Immature natural killer cell (primary cell): ENCODE results near the gene CLDN15. TPM values are rescaled to one million over a fixed set of nuclear protein-coding genes. Genes with fewer than 3 reads are reported as not detected.

ENCODE experiments used
- DNase-seq, 3 donors: peaks; one replicate each; pipeline ENCODE4 v3.0.0; 2022; ENCODE audit warnings: mixed read lengths in 1 of 3
- H3K27ac Mint-ChIP-seq, 6 donors: one replicate each; pipeline ENCODE4 v1.8.0; 2020; ENCODE audit warnings: mixed read lengths in 6 of 6, mild to moderate bottlenecking in 5 of 6, inconsistent platforms in 4 of 6, moderate library complexity in 3 of 6
- H3K27me3 Mint-ChIP-seq, 3 donors: one replicate each; pipeline ENCODE4 v1.8.0; 2020 to 2021; ENCODE audit warnings: low read depth in 3 of 3, mild to moderate bottlenecking in 3 of 3, mixed read lengths in 3 of 3, moderate library complexity in 3 of 3, inconsistent platforms in 1 of 3
- H3K36me3 Mint-ChIP-seq, 3 donors: one replicate each; pipeline ENCODE4 v1.8.0; 2020; ENCODE audit warnings: mixed read lengths in 3 of 3, inconsistent platforms in 2 of 3, mild to moderate bottlenecking in 2 of 3
- H3K4me1 Mint-ChIP-seq, 2 donors: one replicate each; pipeline ENCODE4 v1.8.0; 2020; ENCODE audit warnings: inconsistent platforms in 2 of 2, mild to moderate bottlenecking in 2 of 2, mixed read lengths in 2 of 2, moderate library complexity in 1 of 2
- H3K4me3 Mint-ChIP-seq, 5 donors: one replicate each; pipeline ENCODE4 v1.8.0; 2020; ENCODE audit warnings: mild to moderate bottlenecking in 5 of 5, mixed read lengths in 5 of 5, inconsistent platforms in 3 of 5, moderate library complexity in 3 of 5
- H3K9me3 Mint-ChIP-seq, 6 donors: one replicate each; pipeline ENCODE4 v1.8.0; 2020; ENCODE audit warnings: mild to moderate bottlenecking in 6 of 6, mixed read lengths in 6 of 6, inconsistent platforms in 4 of 6, moderate library complexity in 3 of 6
- polyA plus RNA-seq, 3 donors: library from polyadenylated mRNA; unstranded; fragments of 300-500 nt; fragmentation: Illumina TruSeq; gene quantifications; one replicate each; pipeline ENCODE4 v1.2.3, GENCODE V29; 2021

CLDN15 gene
- polyA plus RNA-seq, 3 donors from 2014 or later: 0.32 to 1.4 TPM; not detected in 1

- no peak overlapping the region for H3K4me3 Mint-ChIP-seq
- peaks cover 0 to 23% (median 8%) of the 10 kb centered on the region in 3 donors for H3K36me3 Mint-ChIP-seq
- DNase-seq: no peak
- H3K27me3 Mint-ChIP-seq: peaks cover 0 to 1% (median 0%) of the 10 kb centered on the region in 3 donors
- no peaks in the 10 kb centered on the region for H3K9me3 Mint-ChIP-seq
- peaks cover 2 to 3% of the 10 kb centered on the region in 2 donors for H3K4me1 Mint-ChIP-seq
- no peak overlapping the region for H3K27ac Mint-ChIP-seq
Measured at GRCh38 chr7:101225650-101226049, 12.0 kb downstream of the CLDN15 start.

- peaks cover 0 to 17% (median 3%) of the 10 kb centered on the region in 3 donors for H3K36me3 Mint-ChIP-seq
- DNase-seq: no peak
- no peaks in the 10 kb centered on the region for H3K9me3 Mint-ChIP-seq
- H3K4me3 Mint-ChIP-seq: no peak overlapping the region
- no peak overlapping the region for H3K27ac Mint-ChIP-seq
- H3K27me3 Mint-ChIP-seq: peaks cover 0 to 2% (median 0%) of the 10 kb centered on the region in 3 donors
- peaks cover 16 to 23% of the 10 kb centered on the region in 2 donors for H3K4me1 Mint-ChIP-seq
Measured at GRCh38 chr7:101223528-101223927, 14.1 kb downstream of the CLDN15 start.

DNA sequence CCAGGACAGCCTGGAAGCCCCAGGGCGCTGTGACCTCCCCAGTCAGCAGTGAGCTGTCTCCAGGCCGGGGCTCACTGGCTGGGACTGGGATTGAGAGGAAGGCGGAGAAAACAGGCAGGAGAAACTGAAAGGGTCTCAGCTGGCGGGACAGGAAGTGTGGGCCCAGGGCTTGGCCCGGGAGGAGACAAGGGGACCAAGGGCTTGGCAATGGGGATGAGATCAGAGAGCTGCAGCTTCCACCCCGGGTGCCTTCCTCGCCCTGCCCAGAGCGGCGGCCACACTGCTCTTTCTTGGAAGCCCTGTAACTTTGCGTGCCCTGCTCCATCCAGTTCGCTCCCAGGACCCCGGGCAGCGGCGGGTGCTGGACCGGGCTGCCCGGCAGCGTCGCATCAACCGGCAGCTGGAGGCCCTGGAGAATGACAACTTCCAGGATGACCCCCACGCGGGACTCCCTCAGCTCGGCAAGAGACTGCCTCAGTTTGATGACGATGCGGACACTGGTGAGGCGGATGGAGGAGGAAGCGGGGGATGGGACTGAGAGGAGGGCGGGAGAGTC is 15.2 kb downstream of the CLDN15 start:
- Mint-ChIP-seq H3K9me3 (no peaks in the 10 kb centered on the region), H3K4me3 (no peak overlapping the region), H3K36me3 (peaks cover 0 to 17% (median 3%) of the 10 kb centered on the region in 3 donors), H3K27ac (no peak overlapping the region), H3K27me3 (peaks cover 7 to 10% (median 8%) of the 10 kb centered on the region in 3 donors), H3K4me1 (peaks cover 26 to 33% of the 10 kb centered on the region in 2 donors)
- DNase-seq: no peak

GRCh38 chr7:101220295-101220694 is 17.3 kb downstream of the CLDN15 start:
- Mint-ChIP-seq H3K4me1 (peaks cover 39 to 44% of the 10 kb centered on the region in 2 donors), H3K4me3 (peak overlapping the region in 3 of 5 donors; percentile 29 to 59 (median 49)), H3K27ac (no peak overlapping the region), H3K9me3 (no peaks in the 10 kb centered on the region), H3K36me3 (peaks cover 0 to 14% (median 3%) of the 10 kb centered on the region in 3 donors), H3K27me3 (peaks cover 8 to 16% (median 10%) of the 10 kb centered on the region in 3 donors)
- no peak for DNase-seq

- Mint-ChIP-seq H3K4me3 (peak overlapping the region; percentile 90 to 98 (median 96)), H3K27ac (peak overlapping the region; percentile 86 to 98 (median 95)), H3K9me3 (no peaks in the 10 kb centered on the region), H3K27me3 (peaks cover 8 to 16% (median 12%) of the 10 kb centered on the region in 3 donors), H3K36me3 (no peaks in the 10 kb centered on the region), H3K4me1 (peaks cover 39 to 44% of the 10 kb centered on the region in 2 donors)
- DNase-seq: no peak
Measured at GRCh38 chr7:101218236-101219125, 19.1 kb downstream of the CLDN15 start.

GRCh38 chr7:101217388-101218235 is 20.0 kb downstream of the CLDN15 start, which contains the start of the genes PLOD3 and ZNHIT1:
Gene PLOD3, minus strand, starts transcription at chr7:101217581. Its CDS starts 307 bp downstream, at chr7:101217274.
Gene ZNHIT1, plus strand, starts transcription at chr7:101218165. Its CDS starts 31 bp downstream, at chr7:101218196.
- H3K9me3 Mint-ChIP-seq: no peaks in the 10 kb centered on the region
- H3K4me3 Mint-ChIP-seq: peak within 1 kb of the TSS; percentile 90 to 98 (median 96)
- peak within 1 kb of the TSS; percentile 86 to 98 (median 95) for H3K27ac Mint-ChIP-seq
- H3K4me1 Mint-ChIP-seq: peaks cover 39 to 44% of the 10 kb centered on the region in 2 donors
- DNase-seq: peak; percentile 97 to 98 (median 97)
- peaks cover 8 to 16% (median 12%) of the 10 kb centered on the region in 3 donors for H3K27me3 Mint-ChIP-seq
- no peaks in the 10 kb centered on the region for H3K36me3 Mint-ChIP-seq

GRCh38 chr7:101216860-101217387 is 20.7 kb downstream of the CLDN15 start:
- Mint-ChIP-seq H3K4me1 (peaks cover 39 to 44% of the 10 kb centered on the region in 2 donors), H3K27me3 (peaks cover 8 to 16% (median 12%) of the 10 kb centered on the region in 3 donors), H3K9me3 (no peaks in the 10 kb centered on the region), H3K36me3 (no peaks in the 10 kb centered on the region), H3K4me3 (peak overlapping the region; percentile 90 to 98 (median 96)), H3K27ac (peak overlapping the region in 5 of 6 donors; percentile 88 to 95 (median 95))
- peak in 1 of 3 donors; percentile 7 for DNase-seq

- no peaks in the 10 kb centered on the region for H3K36me3 Mint-ChIP-seq
- H3K9me3 Mint-ChIP-seq: no peaks in the 10 kb centered on the region
- peak overlapping the region; percentile 89 to 98 (median 94) for H3K4me3 Mint-ChIP-seq
- DNase-seq: peak in 2 of 3 donors; percentile 12 to 23
- H3K27me3 Mint-ChIP-seq: peaks cover 8 to 16% (median 12%) of the 10 kb centered on the region in 3 donors
- H3K27ac Mint-ChIP-seq: peak overlapping the region; percentile 0 to 89 (median 86)
- peaks cover 39 to 44% of the 10 kb centered on the region in 2 donors for H3K4me1 Mint-ChIP-seq
Measured at GRCh38 chr7:101216001-101216859, 21.4 kb downstream of the CLDN15 start.

GRCh38 chr7:101212014-101212413 is 25.6 kb downstream of the CLDN15 start:
- H3K4me3 Mint-ChIP-seq: no peak overlapping the region
- peaks cover 11 to 16% of the 10 kb centered on the region in 2 donors for H3K4me1 Mint-ChIP-seq
- H3K27ac Mint-ChIP-seq: no peak overlapping the region
- H3K27me3 Mint-ChIP-seq: peaks cover 0 to 6% (median 4%) of the 10 kb centered on the region in 3 donors
- peaks cover 5 to 14% (median 6%) of the 10 kb centered on the region in 3 donors for H3K36me3 Mint-ChIP-seq
- no peak for DNase-seq
- H3K9me3 Mint-ChIP-seq: no peaks in the 10 kb centered on the region

DNA sequence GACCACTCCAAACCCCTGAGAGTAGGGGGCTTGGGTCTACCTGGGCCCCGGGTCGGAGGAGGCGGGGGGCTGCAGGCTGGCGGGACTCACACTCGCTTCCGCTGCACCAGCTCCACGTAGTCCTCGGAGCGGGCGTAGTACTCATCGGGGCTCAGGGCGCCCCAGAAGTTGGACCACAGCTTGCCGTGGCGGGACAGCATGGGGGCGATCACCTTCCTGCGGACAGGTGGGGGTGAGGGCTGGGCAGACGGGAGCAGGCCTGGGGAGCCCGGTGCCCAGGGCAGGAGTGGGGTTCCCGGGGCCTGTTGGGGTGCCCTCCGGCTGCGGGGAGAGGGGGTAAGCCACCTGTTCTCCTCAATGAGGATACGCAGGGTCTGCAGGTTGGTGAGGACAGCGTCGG is 26.1 kb downstream of the CLDN15 start:
- Mint-ChIP-seq H3K4me3 (no peak overlapping the region), H3K27ac (no peak overlapping the region), H3K36me3 (peaks cover 5 to 14% (median 6%) of the 10 kb centered on the region in 3 donors), H3K9me3 (no peaks in the 10 kb centered on the region), H3K27me3 (peaks cover 0 to 4% (median 0%) of the 10 kb centered on the region in 3 donors), H3K4me1 (peaks cover 6 to 12% of the 10 kb centered on the region in 2 donors)
- DNase-seq: no peak

GRCh38 chr7:101210143-101210542 is 27.5 kb downstream of the CLDN15 start:
- Mint-ChIP-seq H3K9me3 (no peaks in the 10 kb centered on the region), H3K27ac (no peak overlapping the region), H3K27me3 (peaks cover 0 to 6% (median 0%) of the 10 kb centered on the region in 3 donors), H3K4me1 (peaks cover 0 to 2% of the 10 kb centered on the region in 2 donors), H3K4me3 (no peak overlapping the region), H3K36me3 (peaks cover 5 to 14% (median 6%) of the 10 kb centered on the region in 3 donors)
- DNase-seq: no peak

GRCh38 chr7:101208794-101209193 is 28.8 kb downstream of the CLDN15 start:
- Mint-ChIP-seq H3K9me3 (no peaks in the 10 kb centered on the region), H3K4me3 (no peak overlapping the region)

More at GRCh38 chr7:101208794-101209193, 28.8 kb downstream of the CLDN15 start:
- peaks cover 5 to 14% (median 6%) of the 10 kb centered on the region in 3 donors for H3K36me3 Mint-ChIP-seq
- H3K27me3 Mint-ChIP-seq: peaks cover 0 to 4% (median 1%) of the 10 kb centered on the region in 3 donors
- DNase-seq: no peak
- peaks cover 0 to 1% of the 10 kb centered on the region in 2 donors for H3K4me1 Mint-ChIP-seq
- H3K27ac Mint-ChIP-seq: peak overlapping the region in 1 of 6 donors; percentile 58
